Measurements from ENCODE around the gene ADGRE3. TPM values are rescaled to one million over a fixed set of nuclear protein-coding genes. Genes with fewer than 3 reads are reported as not detected.

The ADGRE3 gene
- polyA plus RNA-seq, 2 of the 4 experiments (the other 2 are of a cell fraction): not detected

- ChIA-PET POLR2A (no interaction called here), CTCF (no interaction called here)
- ATAC-seq (no peak), FAIRE-seq (no peak), DNase-seq (ENCODE audit: low read depth in 1 of 2, low spot score in 1 of 2) (no peak)
- WGBS (ENCODE audit: missing lambda C conversion rate): 88% methylated on average over 8 of the region's 8 CpGs
- H3K9me3 ChIP-seq: no peaks in the 10 kb centered on the region
- H3K4me3 ChIP-seq: no peak overlapping the region
- H3K27ac ChIP-seq: no peak overlapping the region
- H3K4me2 ChIP-seq: no peak overlapping the region
- TF ChIP-seq BHLHE40 (IDR thresholded peaks at IDR 0.05; ENCODE audit: low read depth, low read length) (no peak), GATA3 (IDR thresholded peaks at IDR 0.05; ENCODE audit: borderline replicate concordance) (no peak), KDM1A (IDR thresholded peaks at IDR 0.05; ENCODE audit: low read depth) (no peak), HOXB5 (CRISPR knock-in tag; IDR thresholded peaks at IDR 0.05) (no peak), RAD21 (conservative IDR thresholded peaks at IDR 0.05 in 1 of 2, IDR thresholded peaks at IDR 0.05 in 1 of 2) (no peak), SMC3 (IDR thresholded peaks at IDR 0.05) (no peak), CEBPB (IDR thresholded peaks at IDR 0.05) (no peak), FOXS1 (CRISPR knock-in tag; IDR thresholded peaks at IDR 0.05) (no peak), CHD4 (IDR thresholded peaks at IDR 0.05; ENCODE audit: borderline replicate concordance) (no peak), PHF8 (IDR thresholded peaks at IDR 0.05; ENCODE audit: borderline replicate concordance, low read depth) (no peak), TFCP2L1 (CRISPR knock-in tag; IDR thresholded peaks at IDR 0.05) (no peak), MYC (IDR thresholded peaks at IDR 0.05; ENCODE audit: borderline replicate concordance, low read length) (no peak), ZFP36 (IDR thresholded peaks at IDR 0.05; ENCODE audit: borderline replicate concordance, partially characterized antibody) (no peak), NR3C1 (IDR thresholded peaks at IDR 0.05) (no peak), HEYL (CRISPR knock-in tag; IDR thresholded peaks at IDR 0.05) (no peak), HOXA7 (CRISPR knock-in tag; IDR thresholded peaks at IDR 0.05) (no peak)
- TF ChIP-seq, protein P1, sequence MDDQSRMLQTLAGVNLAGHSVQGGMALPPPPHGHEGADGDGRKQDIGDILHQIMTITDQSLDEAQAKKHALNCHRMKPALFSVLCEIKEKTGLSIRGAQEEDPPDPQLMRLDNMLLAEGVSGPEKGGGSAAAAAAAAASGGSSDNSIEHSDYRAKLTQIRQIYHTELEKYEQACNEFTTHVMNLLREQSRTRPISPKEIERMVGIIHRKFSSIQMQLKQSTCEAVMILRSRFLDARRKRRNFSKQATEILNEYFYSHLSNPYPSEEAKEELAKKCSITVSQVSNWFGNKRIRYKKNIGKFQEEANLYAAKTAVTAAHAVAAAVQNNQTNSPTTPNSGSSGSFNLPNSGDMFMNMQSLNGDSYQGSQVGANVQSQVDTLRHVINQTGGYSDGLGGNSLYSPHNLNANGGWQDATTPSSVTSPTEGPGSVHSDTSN (IDR thresholded peaks at IDR 0.05): no peak
- TF ChIP-seq, protein P2, sequence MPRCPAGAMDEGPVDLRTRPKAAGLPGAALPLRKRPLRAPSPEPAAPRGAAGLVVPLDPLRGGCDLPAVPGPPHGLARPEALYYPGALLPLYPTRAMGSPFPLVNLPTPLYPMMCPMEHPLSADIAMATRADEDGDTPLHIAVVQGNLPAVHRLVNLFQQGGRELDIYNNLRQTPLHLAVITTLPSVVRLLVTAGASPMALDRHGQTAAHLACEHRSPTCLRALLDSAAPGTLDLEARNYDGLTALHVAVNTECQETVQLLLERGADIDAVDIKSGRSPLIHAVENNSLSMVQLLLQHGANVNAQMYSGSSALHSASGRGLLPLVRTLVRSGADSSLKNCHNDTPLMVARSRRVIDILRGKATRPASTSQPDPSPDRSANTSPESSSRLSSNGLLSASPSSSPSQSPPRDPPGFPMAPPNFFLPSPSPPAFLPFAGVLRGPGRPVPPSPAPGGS (IDR thresholded peaks at IDR 0.05): no peak
- no peaks in the 10 kb centered on the region for H3K4me1 ChIP-seq
Measured at GRCh38 chr19:14699641-14700040, 25.0 kb upstream of the ADGRE3 start.

DNA sequence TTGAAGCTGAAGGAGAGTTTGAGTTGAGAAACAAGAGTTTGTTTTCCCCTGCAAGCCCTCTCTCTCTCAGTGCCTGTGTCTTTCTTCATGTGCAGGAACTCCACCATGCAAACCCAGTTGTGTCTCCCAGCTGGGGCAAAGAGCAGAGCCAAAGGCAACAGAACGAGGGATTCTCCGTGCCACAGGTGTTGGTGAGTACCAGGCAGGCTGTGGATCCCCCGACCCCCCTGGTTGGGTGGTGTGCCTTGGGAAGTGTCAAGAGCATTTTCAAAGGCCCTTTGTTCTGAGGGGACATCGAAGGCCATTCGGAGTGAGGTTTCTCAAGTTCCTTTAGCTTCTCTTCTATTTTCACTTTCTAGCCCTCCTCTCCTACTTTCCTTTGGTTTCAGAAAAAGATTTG is 20.8 kb upstream of the ADGRE3 start:
- Histone ChIP-seq H3K4me2 (no peak overlapping the region), H3K4me1 (no peaks in the 10 kb centered on the region), H3K9me3 (no peaks in the 10 kb centered on the region), H3K27ac (no peak overlapping the region), H3K4me3 (no peak overlapping the region)
- ChIA-PET POLR2A (no interaction called here), CTCF (no interaction called here)
- 76% methylated on average over 5 of the region's 5 CpGs for WGBS (ENCODE audit: missing lambda C conversion rate)
- no peak for ATAC-seq
- TF ChIP-seq BHLHE40 (IDR thresholded peaks at IDR 0.05; ENCODE audit: low read depth, low read length): no peak
- no peak for TF ChIP-seq EHF (CRISPR knock-in tag; IDR thresholded peaks at IDR 0.05)
- no peak for TF ChIP-seq REST (IDR thresholded peaks at IDR 0.05)
- TF ChIP-seq FOXS1 (CRISPR knock-in tag; IDR thresholded peaks at IDR 0.05): no peak
- TF ChIP-seq, protein P1 (IDR thresholded peaks at IDR 0.05): no peak
- no peak for DNase-seq (ENCODE audit: low read depth in 1 of 2, low spot score in 1 of 2)
- FAIRE-seq: no peak
